Liver (tissue), 2 donors: Measurements from ENCODE around the gene FBXW7.

ENCODE experiments used
- CTCF ChIP-seq: fragments of 150-350 bp; IDR thresholded peaks from 2 replicates; pipeline ENCODE4 v1.5.1; 2017; ENCODE audit warnings: improper control_type of control experiment, low read depth, low read length; ENCODE audit not compliant: missing input control
- MAX ChIP-seq: IDR thresholded peaks from 2 replicates; pipeline ENCODE4 v1.6.1; 2016; ENCODE audit warnings: antibody characterized with exemption
- REST ChIP-seq: IDR thresholded peaks from 2 replicates; pipeline ENCODE4 v1.6.1; 2016; ENCODE audit warnings: antibody characterized with exemption, mild to moderate bottlenecking
- donor health status: healthy.

- TF ChIP-seq CTCF (no peak), REST (no peak), MAX (no peak)
These were observed 134.5 kb downstream of the FBXW7 start for GRCh38 chr4:152401424-152401823.
